Glutamatergic neuron (in vitro differentiated cells): ENCODE results near the gene ARHGEF38. TPM values are rescaled to one million over a fixed set of nuclear protein-coding genes. Genes with fewer than 3 reads are reported as not detected.

ENCODE experiments used
- DNase-seq: peaks from one replicate; pipeline ENCODE4 v3.0.0; 2022
- H3K27ac Mint-ChIP-seq: one replicate; pipeline ENCODE4 v1.8.0; 2020; ENCODE audit warnings: mild to moderate bottlenecking, mixed read lengths, inconsistent platforms; ENCODE audit not compliant: unreplicated experiment
- H3K27me3 Mint-ChIP-seq: one replicate; pipeline ENCODE4 v1.8.0; 2020; ENCODE audit warnings: mild to moderate bottlenecking, moderate library complexity, mixed read lengths, inconsistent platforms; ENCODE audit not compliant: unreplicated experiment
- H3K36me3 Mint-ChIP-seq: one replicate; pipeline ENCODE4 v1.8.0; 2020; ENCODE audit warnings: mild to moderate bottlenecking, mixed read lengths, inconsistent platforms; ENCODE audit not compliant: unreplicated experiment
- H3K4me1 Mint-ChIP-seq: one replicate; pipeline ENCODE4 v1.8.0; 2020; ENCODE audit warnings: mild to moderate bottlenecking, low read depth, mixed read lengths, inconsistent platforms; ENCODE audit not compliant: unreplicated experiment
- H3K4me3 Mint-ChIP-seq: one replicate; pipeline ENCODE4 v1.8.0; 2020; ENCODE audit warnings: mild to moderate bottlenecking, mixed read lengths, inconsistent platforms; ENCODE audit not compliant: unreplicated experiment
- H3K9me3 Mint-ChIP-seq: one replicate; pipeline ENCODE4 v1.8.0; 2020; ENCODE audit warnings: mild to moderate bottlenecking, moderate library complexity, mixed read lengths, inconsistent platforms; ENCODE audit not compliant: unreplicated experiment
- CTCF ChIP-seq: fragments of 200-600 bp; sonication (generic); IDR thresholded peaks from one replicate; pipeline ENCODE4 v1.5.0; 2021; ENCODE audit not compliant: partially characterized antibody, unreplicated experiment
- total RNA-seq: library from RNA; stranded (reverse); fragmentation: NEBNext Ultra II Directional; extraction: Animal tissue kit (Norgen Biotek cat#: 25700); gene quantifications from one replicate; pipeline ENCODE4 v1.2.1, GENCODE V29; 2021; ENCODE audit not compliant: unreplicated experiment

The ARHGEF38 gene
- total RNA-seq, 1 donor from 2014 or later, result not detected

- H3K4me1 Mint-ChIP-seq, result peaks cover 17% of the 10 kb centered on the region
- TF ChIP-seq CTCF, result no peak
- peak overlapping the region; percentile 95 for H3K27ac Mint-ChIP-seq
- no peaks in the 10 kb centered on the region for H3K36me3 Mint-ChIP-seq
- DNase-seq, result no peak
- H3K9me3 Mint-ChIP-seq, result peaks cover 2% of the 10 kb centered on the region
- H3K4me3 Mint-ChIP-seq, result peak overlapping the region; percentile 90
- no peaks in the 10 kb centered on the region for H3K27me3 Mint-ChIP-seq
Observed at GRCh38 chr4:105707782-105708180, 155.4 kb downstream of the ARHGEF38 start.

- no peaks in the 10 kb centered on the region for H3K27me3 Mint-ChIP-seq
- TF ChIP-seq CTCF, result no peak
- peaks cover 17% of the 10 kb centered on the region for H3K4me1 Mint-ChIP-seq
- no peaks in the 10 kb centered on the region for H3K36me3 Mint-ChIP-seq
- H3K9me3 Mint-ChIP-seq, result peaks cover 2% of the 10 kb centered on the region
- peak within 1 kb of the TSS; percentile 90 for H3K4me3 Mint-ChIP-seq
- peak; percentile 95 for DNase-seq
- peak within 1 kb of the TSS; percentile 95 for H3K27ac Mint-ChIP-seq
Observed at GRCh38 chr4:105708181-105709080, 156.0 kb downstream of the ARHGEF38 start, which contains the start of the genes GSTCD and INTS12. TSS of gene GSTCD (plus strand) at chr4:105708784. CDS start at chr4:105717614, 8,830 bp downstream. TSS of gene INTS12 (minus strand) at chr4:105708689. CDS start at chr4:105700005, 8,684 bp downstream.

GRCh38 chr4:105709081-105709450 is 156.6 kb downstream of the ARHGEF38 start:
- Mint-ChIP-seq H3K9me3 (peaks cover 2% of the 10 kb centered on the region), H3K36me3 (no peaks in the 10 kb centered on the region), H3K4me1 (peaks cover 17% of the 10 kb centered on the region), H3K4me3 (peak overlapping the region; percentile 90), H3K27me3 (no peaks in the 10 kb centered on the region), H3K27ac (peak overlapping the region; percentile 53)
- no peak for TF ChIP-seq CTCF
- no peak for DNase-seq

GRCh38 chr4:105710012-105710600 is 157.7 kb downstream of the ARHGEF38 start:
- no peaks in the 10 kb centered on the region for H3K36me3 Mint-ChIP-seq
- H3K27me3 Mint-ChIP-seq, result no peaks in the 10 kb centered on the region
- H3K9me3 Mint-ChIP-seq, result peaks cover 2% of the 10 kb centered on the region
- no peak for DNase-seq
- H3K4me3 Mint-ChIP-seq, result peak overlapping the region; percentile 90
- H3K4me1 Mint-ChIP-seq, result peaks cover 17% of the 10 kb centered on the region
- no peak overlapping the region for H3K27ac Mint-ChIP-seq
- TF ChIP-seq CTCF, result no peak

- H3K4me3 Mint-ChIP-seq, result no peak overlapping the region
- H3K9me3 Mint-ChIP-seq, result peaks cover 2% of the 10 kb centered on the region
- no peaks in the 10 kb centered on the region for H3K27me3 Mint-ChIP-seq
- no peak overlapping the region for H3K27ac Mint-ChIP-seq
- H3K4me1 Mint-ChIP-seq, result peaks cover 17% of the 10 kb centered on the region
- H3K36me3 Mint-ChIP-seq, result no peaks in the 10 kb centered on the region
- DNase-seq, result no peak
- TF ChIP-seq CTCF, result no peak
Observed at GRCh38 chr4:105710678-105711077, 158.3 kb downstream of the ARHGEF38 start.
